HFF-Myc (cell line): Measurements from ENCODE around the gene GMPR2.

Experiments
- DNase-seq: peaks from one replicate; pipeline ENCODE4 v3.0.0-alpha.2; 2011; ENCODE audit warnings: low read depth; ENCODE audit errors: extremely low read depth
- H3K4me3 ChIP-seq: replicated peaks from 2 replicates; pipeline ENCODE4 v1.5.1; 2011; ENCODE audit warnings: low read depth, mild to moderate bottlenecking, control low read depth, low read length
- TF ChIP-seq, protein P1 (sequence below): IDR thresholded peaks from 2 replicates; pipeline ENCODE4 v1.5.1; 2012; ENCODE audit warnings: mild to moderate bottlenecking, low read depth, low read length, control low read depth; ENCODE audit errors: missing control alignments

The GMPR2 gene

GRCh38 chr14:24277606-24278321 lies 45.0 kb downstream of the GMPR2 start:
- TF ChIP-seq, protein P1, sequence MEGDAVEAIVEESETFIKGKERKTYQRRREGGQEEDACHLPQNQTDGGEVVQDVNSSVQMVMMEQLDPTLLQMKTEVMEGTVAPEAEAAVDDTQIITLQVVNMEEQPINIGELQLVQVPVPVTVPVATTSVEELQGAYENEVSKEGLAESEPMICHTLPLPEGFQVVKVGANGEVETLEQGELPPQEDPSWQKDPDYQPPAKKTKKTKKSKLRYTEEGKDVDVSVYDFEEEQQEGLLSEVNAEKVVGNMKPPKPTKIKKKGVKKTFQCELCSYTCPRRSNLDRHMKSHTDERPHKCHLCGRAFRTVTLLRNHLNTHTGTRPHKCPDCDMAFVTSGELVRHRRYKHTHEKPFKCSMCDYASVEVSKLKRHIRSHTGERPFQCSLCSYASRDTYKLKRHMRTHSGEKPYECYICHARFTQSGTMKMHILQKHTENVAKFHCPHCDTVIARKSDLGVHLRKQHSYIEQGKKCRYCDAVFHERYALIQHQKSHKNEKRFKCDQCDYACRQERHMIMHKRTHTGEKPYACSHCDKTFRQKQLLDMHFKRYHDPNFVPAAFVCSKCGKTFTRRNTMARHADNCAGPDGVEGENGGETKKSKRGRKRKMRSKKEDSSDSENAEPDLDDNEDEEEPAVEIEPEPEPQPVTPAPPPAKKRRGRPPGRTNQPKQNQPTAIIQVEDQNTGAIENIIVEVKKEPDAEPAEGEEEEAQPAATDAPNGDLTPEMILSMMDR = no peak
- H3K4me3 ChIP-seq = no peak overlapping the region
- no peak for DNase-seq

DNA sequence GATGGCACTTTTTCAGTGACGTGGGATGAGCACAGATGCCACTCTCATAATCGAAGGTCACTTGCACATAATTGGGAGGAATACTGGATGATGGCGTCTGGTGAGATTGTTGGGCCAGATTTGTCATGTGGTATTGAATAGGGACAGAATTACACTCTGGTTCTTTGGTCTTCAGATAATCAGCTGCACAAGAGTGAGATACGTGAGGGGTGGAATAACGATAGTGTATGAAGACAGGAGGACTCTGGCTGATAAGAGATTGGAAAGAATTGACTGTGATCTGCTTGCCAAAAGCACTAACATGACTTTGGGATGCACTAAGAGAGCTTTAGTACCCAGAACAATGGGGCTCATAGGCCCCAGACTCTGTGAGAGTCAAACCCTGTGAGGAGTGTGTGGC lies 45.7 kb downstream of the GMPR2 start:
- no peak overlapping the region for H3K4me3 ChIP-seq
- DNase-seq = no peak
- TF ChIP-seq, protein P1 = no peak

- no peak for DNase-seq
- no peak overlapping the region for H3K4me3 ChIP-seq
- TF ChIP-seq, protein P1 = peak; percentile 24
These were observed 46.8 kb downstream of the GMPR2 start for GRCh38 chr14:24279301-24280186.

GRCh38 chr14:24280797-24281460 lies 48.2 kb downstream of the GMPR2 start:
- DNase-seq = no peak
- TF ChIP-seq, protein P1 = no peak

DNA sequence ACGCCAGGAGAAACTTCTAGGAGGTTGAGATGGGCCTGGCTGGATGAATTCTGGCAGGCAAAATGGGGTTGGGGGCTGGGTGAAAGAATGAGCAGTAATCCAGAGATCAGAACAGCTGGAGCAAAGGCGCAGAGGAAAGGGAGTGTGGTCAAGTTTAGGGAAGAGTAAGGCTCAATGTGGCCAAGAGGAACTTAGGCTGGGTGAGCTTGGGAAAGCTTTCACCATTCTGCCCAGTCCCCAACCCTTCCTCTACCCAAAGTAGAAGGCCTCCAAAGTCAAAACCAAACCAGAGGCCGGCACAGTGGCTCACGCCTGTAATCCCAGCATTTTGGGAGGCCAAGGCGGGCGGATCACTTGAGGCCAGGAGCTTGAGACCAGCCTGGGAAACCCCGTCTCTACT lies 48.9 kb downstream of the GMPR2 start:
- no peak for DNase-seq
- TF ChIP-seq, protein P1 = no peak
- H3K4me3 ChIP-seq = no peak overlapping the region

More at GRCh38 chr14:24280797-24281460, 48.2 kb downstream of the GMPR2 start:
- no peak overlapping the region for H3K4me3 ChIP-seq

DNA sequence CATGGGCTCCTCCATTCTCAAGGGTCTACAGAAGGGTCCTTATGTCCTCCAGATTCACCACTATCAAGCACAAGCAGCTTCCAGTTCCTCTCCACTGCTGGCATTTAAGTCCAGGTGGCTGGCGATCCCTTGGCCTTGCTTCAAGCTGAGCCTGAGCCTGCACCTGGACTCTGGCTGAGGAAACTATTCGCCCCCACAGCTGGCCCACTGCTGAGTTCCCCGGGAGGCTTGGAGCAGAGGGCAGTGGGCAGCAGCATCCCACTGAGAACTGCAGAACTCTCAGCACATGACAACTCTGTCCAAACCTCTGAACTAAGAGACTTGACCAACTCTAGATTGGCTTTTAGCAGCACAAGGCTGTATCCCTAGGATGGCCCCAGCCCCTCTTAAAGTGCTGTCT lies 50.0 kb downstream of the GMPR2 start:
- no peak for DNase-seq
- H3K4me3 ChIP-seq = no peak overlapping the region
- TF ChIP-seq, protein P1 = no peak
